GM19372 (cell line): ENCODE data around the gene ADAMTS19.
A peak's percentile ranks its signal among the peaks of the same experiment; 100 is the strongest.

Experiments used
- ATAC-seq: cut with Tn5 transposase; IDR thresholded peaks from one replicate; pipeline ENCODE4 v1.9.1; 2021; ENCODE audit warnings: mild to moderate bottlenecking, low read depth, moderate library complexity; ENCODE audit not compliant: unreplicated experiment

Gene ADAMTS19

DNA sequence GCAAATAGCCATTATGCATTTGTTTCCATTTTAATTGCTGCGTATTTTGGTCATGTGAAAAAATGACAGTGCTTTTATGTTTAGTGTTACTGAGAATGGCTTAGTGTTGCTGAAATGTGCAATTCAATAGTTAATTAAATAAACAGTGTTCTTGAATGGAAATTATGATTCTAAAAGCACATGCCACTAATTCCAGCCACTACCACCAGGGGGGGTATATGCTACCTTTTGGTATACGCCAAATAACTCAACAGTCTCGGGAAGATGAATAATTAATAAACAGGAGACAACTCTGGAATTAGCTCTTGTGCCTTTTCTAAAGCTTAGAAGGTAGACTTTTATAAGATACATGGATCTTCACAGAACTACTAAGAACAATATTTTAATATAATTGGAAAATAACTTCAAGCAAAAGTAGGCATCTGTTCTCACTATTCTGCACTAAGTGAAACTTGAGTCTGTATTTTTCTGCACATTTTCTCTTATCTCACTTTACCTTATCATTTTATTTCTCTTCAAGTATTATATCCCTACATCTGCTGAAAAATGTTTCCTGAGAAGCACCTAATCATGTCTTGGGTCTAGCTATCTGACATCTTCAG, 204.3 kb downstream of the ADAMTS19 start:
- peak; percentile 74 for ATAC-seq

DNA sequence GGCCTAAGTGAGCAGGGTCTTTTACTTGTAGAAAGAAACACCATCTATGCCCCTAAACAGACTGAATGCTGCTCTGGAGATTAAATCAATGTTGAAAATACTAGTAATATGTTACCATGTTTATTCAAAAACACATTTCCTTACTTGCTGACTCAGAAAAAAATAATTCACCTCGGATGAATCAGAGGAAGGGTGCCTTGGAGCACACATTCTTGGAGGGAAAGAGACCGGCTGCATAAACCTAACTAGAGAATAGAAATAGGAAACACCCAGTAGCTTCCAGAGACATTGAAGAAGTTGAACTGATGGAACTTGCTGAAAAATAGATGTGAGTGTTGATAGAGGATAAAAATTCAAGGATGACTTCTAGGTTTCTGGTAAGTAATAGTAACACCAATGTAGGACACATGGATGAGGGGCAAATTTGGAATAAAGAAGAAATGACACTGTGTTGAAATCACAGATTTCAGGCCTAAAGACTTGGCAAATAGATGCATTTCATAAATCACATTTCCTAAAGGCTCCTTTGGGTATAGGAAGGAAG, 210.9 kb downstream of the ADAMTS19 start:
- no peak for ATAC-seq

DNA sequence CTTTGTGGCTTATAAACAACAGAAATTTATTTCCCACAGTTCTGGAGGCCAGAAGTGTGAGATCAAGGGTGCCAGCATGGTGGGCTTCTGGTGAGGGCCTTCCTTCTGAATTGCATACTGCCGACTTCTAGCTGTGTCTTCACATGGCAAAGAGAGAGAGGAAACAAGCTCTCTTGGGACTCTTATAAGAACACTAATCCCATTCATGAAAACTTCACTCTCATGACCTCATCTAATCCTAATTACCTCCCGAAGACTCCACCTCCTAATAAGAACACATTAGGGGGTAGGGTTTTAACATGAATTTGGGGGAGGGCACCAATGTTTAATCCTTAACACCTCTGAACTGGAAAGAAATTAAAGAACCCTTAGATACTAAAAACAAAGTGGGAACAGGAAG, 211.9 kb downstream of the ADAMTS19 start:
- ATAC-seq: no peak

DNA sequence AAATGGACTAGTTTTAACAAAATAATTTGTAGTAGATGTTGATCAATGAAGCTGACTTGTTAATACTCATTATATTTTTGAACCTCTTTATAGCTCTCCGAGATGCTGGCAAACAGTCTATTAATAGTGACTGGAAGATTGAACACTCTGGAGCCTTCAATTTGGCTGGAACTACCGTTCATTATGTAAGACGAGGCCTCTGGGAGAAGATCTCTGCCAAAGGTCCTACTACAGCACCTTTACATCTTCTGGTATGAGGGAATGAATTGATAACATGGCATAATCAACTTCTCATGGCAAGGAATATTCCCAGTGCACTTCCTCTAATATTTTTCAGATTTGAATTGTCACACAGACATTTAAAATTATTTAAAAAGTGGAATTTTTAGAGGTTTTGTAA, 219.6 kb downstream of the ADAMTS19 start:
- ATAC-seq: no peak

DNA sequence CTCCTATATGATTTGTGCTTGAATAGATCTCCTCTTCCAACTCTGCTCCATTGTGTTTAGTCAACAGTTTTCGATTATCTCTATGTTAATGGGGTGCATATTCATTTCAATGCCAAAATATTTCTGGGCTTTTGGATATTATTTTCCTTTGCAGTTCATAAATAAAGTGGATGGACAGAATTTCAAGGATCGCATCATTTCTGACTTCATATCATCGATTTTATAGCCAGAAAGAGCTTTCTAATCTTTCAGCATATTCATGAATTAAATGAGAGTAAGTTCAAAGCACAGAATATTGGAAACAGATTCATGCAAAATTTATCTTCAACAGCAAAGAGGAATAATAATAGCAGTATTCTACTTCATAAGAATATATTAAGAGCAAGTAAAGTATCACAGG, 227.8 kb downstream of the ADAMTS19 start:
- ATAC-seq: no peak

DNA sequence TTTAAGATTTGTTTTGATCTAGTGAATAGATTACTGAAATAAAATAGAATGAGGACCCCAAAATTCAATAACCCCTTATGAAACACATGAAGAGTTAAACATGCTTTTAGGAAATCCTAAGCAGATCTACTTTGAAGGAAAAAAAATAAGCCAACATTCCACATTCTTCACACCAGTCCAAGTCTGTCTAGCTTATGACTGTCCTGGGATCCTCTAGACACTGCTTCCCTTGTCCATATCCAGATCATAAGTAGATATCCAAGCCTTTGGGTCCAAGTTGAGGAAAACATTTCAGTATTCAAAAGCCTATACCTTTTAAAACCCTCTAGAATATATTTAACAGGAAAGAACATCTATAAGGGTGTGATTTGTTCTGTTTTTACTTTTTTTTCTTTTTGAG, 228.9 kb downstream of the ADAMTS19 start:
- ATAC-seq: no peak

DNA sequence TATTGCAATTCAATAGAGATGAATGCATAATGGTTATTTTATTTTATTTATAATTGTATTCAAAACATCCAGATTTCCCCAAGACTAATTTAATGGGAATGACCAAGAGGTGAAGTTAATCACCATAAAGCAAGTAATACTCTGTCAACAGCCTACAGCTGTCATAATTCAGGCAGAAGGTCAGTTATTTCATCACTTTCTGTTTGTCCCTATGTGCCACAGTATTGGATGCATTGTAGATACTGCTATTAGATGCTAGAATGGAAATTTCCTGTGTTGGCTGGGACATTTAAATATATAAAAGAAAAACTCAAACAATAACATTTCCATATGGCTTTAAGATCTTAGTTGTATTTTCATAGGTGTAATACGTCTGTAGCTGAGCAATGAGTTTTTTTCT, 231.1 kb downstream of the ADAMTS19 start:
- ATAC-seq: no peak

DNA sequence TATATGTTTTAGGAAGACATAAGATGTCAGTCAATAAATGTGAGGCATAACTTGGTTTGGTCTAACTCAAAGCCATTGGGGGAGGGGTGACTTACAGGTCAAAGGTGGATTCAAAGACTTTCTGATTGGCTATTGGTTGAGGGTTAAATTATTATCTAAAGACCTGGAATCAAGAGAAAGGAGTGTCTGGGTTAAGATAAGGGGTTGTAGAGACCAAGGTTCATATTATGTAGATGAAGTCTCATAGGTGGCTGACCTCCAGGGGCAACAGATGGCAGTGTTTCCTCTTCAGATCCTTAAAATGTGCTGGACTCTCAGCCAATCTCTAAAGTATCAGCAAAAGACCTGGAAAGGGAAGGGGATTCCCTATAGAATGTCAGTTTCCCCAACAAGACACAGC, 236.5 kb downstream of the ADAMTS19 start:
- no peak for ATAC-seq

DNA sequence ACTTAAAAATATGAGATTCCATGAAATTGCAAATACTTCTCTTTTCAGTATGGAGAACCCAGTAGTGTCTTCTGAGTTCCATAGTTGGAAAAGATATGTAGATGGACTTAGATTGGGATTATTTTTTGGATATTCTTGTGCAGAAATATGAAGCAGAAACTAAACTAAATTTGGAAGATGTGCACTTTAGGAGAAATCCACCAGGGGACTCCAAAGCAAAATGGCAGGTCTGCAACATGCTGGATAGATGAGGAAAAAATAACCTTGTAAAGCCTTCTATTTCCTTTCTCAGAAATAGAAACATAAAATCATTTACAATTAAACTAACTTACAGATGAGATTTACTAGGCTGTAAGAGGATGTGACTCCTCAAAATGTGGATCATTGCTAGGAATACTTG, 238.6 kb downstream of the ADAMTS19 start:
- ATAC-seq: no peak

DNA sequence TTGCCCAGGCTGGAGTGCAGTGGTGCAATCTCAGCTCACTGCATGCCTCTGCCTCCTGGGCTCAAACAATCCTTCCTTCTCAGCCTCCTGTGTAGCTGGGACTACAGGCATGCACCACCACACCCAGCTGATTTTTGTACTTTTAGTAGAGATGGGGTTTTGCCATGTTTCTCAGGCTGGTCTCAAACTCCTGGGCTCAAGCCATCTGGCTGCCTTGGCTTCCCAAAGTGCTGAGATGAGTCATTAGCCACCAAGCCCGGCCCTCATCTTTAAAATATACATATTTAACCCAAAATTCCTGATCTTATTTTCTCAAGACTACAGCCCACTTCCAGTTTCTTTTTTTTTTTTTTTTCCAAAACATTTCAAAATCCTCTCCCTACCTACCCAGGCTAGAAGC, 256.1 kb downstream of the ADAMTS19 start:
- no peak for ATAC-seq

DNA sequence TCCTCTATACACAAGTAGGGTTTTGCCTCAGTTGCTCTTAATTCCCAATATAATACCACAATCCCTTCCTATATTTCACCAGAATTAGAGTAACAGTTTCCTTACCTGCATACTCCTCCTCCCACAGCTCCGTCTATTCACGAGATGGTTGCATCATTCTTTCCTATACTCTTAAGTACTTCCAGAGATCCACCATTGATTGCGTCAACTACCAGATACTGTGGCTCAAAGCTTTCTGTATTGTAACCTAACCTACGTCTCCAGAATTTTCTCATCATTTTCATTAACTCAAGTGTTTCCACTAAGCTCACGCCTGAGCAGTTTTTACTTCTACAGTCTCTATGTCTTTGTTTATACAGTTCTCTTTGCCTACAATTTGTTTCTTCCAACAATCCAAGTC, 256.6 kb downstream of the ADAMTS19 start:
- no peak for ATAC-seq

DNA sequence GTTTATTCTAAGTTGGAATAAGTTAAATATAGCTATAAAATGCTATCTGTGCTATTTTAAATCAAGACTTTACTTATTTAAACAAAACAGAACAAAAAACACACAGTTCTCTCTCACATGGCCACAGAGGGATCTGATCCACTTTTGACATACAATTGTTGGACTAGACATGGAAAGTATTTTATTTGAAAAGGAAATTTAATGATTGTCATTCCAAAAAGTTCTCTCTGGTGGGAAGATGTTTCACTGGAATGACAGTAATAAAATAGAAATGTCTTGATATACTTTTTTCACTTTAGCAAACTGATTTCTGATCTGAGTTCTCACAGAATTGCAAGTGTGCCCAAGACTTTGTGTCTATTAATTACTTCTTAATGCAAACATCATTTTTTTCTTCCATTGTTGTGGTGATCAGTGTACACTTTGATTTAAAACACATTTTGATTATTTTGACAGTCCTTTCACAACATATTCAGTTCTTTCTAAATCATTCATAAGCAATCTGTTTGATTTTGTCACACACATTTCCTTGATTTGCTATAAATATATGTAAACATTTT, 257.7 kb downstream of the ADAMTS19 start:
- no peak for ATAC-seq

DNA sequence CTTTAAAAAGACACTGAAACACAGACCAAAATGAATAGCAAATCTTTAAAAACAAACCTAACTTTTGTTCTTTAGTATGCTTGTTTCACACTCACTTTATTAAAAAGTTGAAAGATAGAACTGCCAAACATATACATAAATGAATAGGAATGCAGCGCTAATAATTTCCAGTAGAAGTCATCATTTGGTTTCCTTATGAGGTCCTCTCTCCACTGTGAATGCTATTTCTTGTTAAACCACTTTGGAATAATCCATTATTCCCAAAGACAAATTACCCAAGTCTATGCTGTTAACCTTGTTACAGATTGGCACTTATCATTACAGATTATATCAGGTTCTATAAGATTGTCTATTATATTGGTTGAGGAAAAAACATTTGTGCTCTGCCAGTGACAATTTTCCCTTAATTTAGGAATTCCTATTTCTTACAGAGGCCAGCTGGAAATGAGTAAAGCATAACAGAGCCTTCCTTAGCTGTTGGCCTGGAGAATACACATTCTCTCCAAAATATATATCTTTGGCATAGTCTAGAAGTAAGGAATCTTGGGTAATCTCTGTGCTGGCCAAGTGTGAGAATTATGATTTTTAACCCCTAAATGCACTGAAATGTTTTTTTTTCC, 258.5 kb downstream of the ADAMTS19 start:
- no peak for ATAC-seq

DNA sequence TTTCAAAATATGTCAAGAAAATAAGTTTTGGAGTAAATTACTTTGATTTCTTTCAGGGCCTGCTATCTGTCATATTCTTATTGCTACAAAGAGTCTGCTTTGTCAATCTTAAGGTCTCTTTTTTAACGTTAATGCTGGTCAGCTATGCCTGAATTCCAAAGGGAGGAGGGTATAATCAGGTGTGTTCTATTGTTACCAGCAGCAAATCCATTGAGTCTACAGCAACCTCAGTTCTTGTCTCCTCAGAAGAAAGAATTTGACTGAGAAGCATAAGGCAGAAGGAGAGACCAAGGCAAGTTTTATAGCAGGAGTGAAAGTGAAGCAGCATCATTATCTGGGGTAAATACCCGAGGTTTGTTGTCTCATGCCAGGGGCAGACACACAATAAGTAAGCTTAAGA, 264.1 kb downstream of the ADAMTS19 start:
- no peak for ATAC-seq

DNA sequence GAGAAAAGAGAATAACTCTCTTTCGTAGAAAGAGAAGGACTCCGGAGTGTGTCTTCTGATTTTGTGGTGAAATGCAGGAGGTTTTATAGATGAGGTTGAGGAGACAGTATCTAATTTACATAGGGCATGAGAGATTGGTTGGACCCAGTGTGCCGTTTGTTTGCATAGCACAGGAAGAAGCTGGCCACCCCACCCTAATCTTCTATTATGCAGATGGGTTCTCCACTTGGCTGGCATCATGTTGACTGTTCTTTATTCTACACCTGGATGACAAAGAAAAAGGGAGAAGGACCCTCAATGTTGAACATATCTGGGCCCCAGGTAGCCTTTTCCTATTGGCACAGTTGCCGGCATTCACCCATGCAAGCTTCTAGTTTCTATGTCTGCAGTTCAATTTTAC, 264.5 kb downstream of the ADAMTS19 start:
- no peak for ATAC-seq

DNA sequence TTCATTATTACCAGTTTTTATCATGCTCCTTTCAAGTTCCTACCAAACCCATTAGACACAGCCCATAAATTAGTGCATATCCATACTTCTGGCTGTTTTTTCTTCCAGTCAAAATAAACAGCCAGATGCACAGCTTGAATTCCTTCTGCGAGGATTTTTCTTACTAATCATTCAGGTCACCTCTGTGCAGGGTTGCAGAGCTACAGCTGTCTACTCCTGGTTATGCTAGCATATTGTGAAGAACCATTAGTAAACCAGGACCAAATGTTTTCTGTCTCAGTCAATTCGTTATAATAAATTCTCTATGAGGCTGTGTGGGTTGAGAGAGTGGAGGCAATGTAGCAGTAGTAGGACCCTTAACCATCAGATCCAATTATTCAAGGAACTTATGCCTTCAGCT, 279.7 kb downstream of the ADAMTS19 start:
- no peak for ATAC-seq

DNA sequence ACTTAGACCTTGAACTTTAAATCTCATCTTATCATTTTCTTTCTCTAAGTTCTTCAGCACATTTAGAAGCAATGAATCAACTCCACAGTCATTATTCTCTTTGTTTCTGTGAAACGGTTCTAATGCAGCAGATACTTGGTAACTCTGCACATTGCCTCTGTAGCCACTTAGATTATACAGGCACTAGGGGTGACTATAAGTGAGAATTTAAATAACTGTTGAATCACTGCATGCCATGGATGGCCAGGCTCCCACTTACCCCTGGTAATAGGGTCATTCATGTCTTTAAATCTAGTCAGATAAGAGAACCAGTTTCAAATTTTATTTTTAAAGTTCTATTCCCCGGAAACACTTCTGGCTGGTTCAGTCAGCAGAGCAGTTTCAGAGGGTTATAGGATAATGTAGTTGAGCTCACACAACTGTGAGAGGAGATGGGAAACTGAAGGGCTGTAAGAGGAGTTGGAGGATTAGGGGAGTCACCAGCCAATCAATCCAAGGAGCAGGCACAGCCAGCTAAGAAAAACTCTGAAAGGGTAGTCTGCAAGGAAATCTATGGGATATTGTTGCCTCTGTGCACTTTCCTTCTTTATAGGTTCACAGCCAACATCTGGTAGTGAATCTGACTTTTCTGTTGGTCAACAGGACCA, 283.6 kb downstream of the ADAMTS19 start:
- no peak for ATAC-seq

DNA sequence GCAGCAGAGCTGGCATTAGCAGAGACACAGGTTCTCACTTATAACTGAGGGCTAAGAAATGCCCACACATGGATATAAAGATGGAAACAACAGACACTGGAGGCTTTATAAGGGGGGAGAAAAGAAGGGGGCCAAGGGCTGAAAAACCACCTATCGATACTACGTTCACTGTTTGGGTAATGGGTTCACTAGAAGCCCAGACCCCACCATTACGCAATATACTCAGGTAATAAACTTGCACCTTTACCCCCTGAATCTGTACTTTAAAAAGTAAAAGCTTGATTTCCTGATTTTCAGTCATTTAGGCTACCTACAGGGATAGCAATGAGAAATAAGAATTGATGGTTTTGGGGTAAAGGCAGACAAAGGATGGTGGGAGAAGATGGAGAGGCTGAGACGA, 285.9 kb downstream of the ADAMTS19 start:
- ATAC-seq: no peak

DNA sequence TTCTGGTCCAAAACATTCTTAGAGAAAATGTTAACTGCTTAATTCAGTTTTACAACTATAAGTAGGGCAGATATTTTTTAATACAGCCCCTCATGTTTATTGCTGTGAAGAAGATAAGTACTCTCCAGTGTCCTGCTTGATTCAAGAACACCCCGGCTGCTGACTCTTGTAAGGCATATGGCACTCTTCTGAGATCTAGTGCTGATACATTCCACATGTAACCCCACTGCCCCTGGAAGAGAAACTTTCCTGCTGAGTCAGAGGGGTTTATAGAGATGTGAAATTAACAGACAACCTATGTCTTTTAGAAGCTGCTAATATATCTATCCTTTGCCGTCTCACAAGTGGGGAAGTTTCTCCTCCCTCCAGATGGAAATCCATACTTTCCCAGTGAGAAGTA, 286.8 kb downstream of the ADAMTS19 start:
- ATAC-seq: no peak

DNA sequence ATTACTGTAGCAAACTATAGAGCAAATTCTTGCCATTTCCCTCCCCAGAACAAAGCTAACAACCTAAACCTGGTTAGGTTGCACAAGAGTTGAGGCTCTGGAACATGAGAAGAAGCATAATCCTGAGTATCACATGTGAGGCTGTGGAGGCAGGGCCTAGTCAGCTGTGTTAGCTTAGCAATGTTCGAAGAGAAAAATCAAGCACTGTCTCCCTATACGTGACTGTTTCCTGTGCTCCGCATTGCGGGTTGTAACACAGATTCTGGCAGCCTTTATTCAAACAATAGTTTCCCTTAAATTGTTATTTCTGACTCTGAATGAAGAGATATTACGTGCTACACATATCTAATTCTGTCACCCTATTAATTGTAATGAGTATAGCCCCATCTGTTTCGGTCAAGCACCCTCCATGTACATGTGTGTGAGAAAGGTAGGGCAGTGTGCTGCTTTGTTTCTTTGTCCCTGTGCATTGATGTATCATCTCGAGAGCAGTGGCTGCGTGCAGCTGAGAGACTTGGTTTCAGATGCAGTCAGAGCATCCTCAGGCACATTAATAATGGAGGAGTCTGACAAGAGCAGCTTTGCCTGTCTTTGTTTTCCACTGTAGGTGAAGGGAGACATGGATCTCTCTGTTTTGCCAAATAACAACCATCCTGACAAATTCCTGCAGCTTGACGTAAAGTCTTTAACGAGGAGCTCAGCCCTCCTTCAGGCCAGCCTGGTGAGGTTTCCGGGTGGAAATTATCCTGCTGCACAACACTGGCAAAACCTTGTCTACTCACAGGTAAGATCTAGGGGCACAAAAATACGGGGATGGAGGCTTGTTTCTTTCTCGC, 287.7 kb downstream of the ADAMTS19 start, which contains the start of gene MINAR2:
MINAR2 (plus strand) TSS at position 523 of the 836 bp plus-strand sequence; CDS start at position 620, 97 bp downstream.
- ATAC-seq: no peak
